ENCODE data around the gene RAP2B. TPM values are rescaled to one million over a fixed set of nuclear protein-coding genes. Genes with fewer than 3 reads are reported as not detected.

Gene RAP2B
- total RNA-seq, 1 donor from 2014 or later, result 24.5 TPM

DNA sequence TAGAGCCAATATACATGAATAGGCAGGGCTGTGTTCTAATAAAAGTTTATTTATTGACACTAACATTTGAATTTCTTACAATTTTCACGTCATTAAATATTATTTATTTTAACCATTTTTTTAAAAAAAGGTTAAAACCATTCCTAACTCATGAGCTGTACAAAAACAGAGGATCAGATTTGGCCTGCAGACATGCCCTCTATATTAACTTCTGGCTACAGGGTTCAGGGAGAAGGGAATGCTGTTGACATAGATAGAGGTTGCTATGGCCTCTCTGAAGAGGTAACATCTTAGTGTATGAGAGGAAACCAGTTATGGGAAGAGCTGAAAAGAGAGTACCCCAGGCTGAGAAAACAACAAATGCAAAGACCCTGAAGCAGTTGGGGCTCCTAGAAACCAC lies 19.1 kb upstream of the RAP2B start:
- no peaks in the 10 kb centered on the region for H3K36me3 Mint-ChIP-seq (ENCODE audit: unreplicated experiment)
- H3K4me3 Mint-ChIP-seq (ENCODE audit: unreplicated experiment), result no peak overlapping the region
- no peaks in the 10 kb centered on the region for H3K27me3 Mint-ChIP-seq (ENCODE audit: unreplicated experiment)
- no peaks in the 10 kb centered on the region for H3K9me3 Mint-ChIP-seq (ENCODE audit: unreplicated experiment)
- DNase-seq, result no peak
- H3K4me1 Mint-ChIP-seq (ENCODE audit: low read depth, unreplicated experiment), result no peaks in the 10 kb centered on the region
- TF ChIP-seq, protein P1, sequence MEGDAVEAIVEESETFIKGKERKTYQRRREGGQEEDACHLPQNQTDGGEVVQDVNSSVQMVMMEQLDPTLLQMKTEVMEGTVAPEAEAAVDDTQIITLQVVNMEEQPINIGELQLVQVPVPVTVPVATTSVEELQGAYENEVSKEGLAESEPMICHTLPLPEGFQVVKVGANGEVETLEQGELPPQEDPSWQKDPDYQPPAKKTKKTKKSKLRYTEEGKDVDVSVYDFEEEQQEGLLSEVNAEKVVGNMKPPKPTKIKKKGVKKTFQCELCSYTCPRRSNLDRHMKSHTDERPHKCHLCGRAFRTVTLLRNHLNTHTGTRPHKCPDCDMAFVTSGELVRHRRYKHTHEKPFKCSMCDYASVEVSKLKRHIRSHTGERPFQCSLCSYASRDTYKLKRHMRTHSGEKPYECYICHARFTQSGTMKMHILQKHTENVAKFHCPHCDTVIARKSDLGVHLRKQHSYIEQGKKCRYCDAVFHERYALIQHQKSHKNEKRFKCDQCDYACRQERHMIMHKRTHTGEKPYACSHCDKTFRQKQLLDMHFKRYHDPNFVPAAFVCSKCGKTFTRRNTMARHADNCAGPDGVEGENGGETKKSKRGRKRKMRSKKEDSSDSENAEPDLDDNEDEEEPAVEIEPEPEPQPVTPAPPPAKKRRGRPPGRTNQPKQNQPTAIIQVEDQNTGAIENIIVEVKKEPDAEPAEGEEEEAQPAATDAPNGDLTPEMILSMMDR (IDR thresholded peaks at IDR 0.05; ENCODE audit: partially characterized antibody, unreplicated experiment), result no peak
- H3K27ac Mint-ChIP-seq (ENCODE audit: unreplicated experiment), result no peak overlapping the region

DNA sequence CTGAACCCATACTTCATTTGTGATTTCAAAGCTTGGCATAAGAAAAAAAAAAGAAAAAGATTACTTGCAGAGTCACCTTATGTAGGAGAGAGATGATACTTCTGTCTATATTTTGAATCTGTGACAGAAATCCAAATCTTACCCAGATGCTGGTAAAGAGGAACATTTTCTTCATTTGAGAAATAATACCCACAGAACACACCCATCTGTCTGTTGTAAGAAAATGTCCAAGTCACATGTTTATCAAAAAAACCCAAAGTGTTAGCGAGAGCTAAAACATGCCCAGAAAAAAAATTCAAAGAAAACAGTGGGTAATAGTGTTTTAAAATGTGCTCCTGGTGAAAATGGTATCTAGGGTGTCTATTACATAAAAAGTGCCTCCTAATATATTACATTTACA lies 18.0 kb upstream of the RAP2B start:
- Mint-ChIP-seq H3K27me3 (ENCODE audit: unreplicated experiment) (no peaks in the 10 kb centered on the region), H3K4me3 (ENCODE audit: unreplicated experiment) (no peak overlapping the region), H3K9me3 (ENCODE audit: unreplicated experiment) (no peaks in the 10 kb centered on the region), H3K27ac (ENCODE audit: unreplicated experiment) (no peak overlapping the region), H3K4me1 (ENCODE audit: low read depth, unreplicated experiment) (no peaks in the 10 kb centered on the region), H3K36me3 (ENCODE audit: unreplicated experiment) (no peaks in the 10 kb centered on the region)
- TF ChIP-seq, protein P1 (IDR thresholded peaks at IDR 0.05; ENCODE audit: partially characterized antibody, unreplicated experiment), result no peak
- no peak for DNase-seq

DNA sequence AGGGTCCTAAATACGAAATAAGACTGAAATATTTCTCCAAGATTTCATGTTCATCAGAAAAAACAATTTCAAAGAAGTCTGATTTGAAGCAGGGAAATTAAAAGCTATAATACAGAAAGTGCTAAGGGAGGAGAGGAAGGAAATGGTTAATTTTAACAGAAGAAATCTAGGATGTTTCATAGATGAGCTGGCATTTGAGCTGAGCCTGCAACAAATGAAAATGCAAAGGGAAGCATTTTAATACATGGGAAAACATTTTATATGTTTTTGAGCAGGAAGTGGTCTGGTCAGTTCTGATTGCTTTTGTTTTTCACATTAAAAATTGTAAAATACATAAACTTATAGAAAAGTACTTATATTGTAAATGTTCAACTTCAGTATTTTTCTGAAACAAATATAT lies 17.2 kb upstream of the RAP2B start:
- no peaks in the 10 kb centered on the region for H3K4me1 Mint-ChIP-seq (ENCODE audit: low read depth, unreplicated experiment)
- H3K36me3 Mint-ChIP-seq (ENCODE audit: unreplicated experiment), result no peaks in the 10 kb centered on the region
- H3K27ac Mint-ChIP-seq (ENCODE audit: unreplicated experiment), result no peak overlapping the region
- no peak overlapping the region for H3K4me3 Mint-ChIP-seq (ENCODE audit: unreplicated experiment)
- TF ChIP-seq, protein P1 (IDR thresholded peaks at IDR 0.05; ENCODE audit: partially characterized antibody, unreplicated experiment), result no peak
- H3K9me3 Mint-ChIP-seq (ENCODE audit: unreplicated experiment), result no peaks in the 10 kb centered on the region
- DNase-seq, result no peak
- H3K27me3 Mint-ChIP-seq (ENCODE audit: unreplicated experiment), result no peaks in the 10 kb centered on the region

DNA sequence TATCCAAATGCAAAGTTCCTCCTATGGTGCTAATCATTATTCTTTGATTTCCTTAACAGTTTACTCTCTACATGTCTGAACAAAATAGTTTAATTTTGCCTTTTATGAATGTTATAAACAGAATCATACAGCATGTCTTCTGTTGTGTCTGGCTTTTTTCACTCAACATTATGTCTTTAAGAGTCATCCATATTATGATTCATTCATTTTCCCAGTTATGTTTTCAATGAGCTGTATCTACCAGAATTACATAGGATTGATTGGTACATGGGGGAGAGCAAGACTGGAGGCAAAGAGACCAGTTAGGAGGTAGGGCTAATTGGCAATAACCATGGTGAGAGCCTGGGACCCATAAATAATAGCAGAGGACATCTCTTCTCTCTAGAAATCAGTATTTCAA lies 16.6 kb upstream of the RAP2B start:
- Mint-ChIP-seq H3K4me1 (ENCODE audit: low read depth, unreplicated experiment) (no peaks in the 10 kb centered on the region), H3K9me3 (ENCODE audit: unreplicated experiment) (no peaks in the 10 kb centered on the region), H3K27me3 (ENCODE audit: unreplicated experiment) (no peaks in the 10 kb centered on the region)

DNA sequence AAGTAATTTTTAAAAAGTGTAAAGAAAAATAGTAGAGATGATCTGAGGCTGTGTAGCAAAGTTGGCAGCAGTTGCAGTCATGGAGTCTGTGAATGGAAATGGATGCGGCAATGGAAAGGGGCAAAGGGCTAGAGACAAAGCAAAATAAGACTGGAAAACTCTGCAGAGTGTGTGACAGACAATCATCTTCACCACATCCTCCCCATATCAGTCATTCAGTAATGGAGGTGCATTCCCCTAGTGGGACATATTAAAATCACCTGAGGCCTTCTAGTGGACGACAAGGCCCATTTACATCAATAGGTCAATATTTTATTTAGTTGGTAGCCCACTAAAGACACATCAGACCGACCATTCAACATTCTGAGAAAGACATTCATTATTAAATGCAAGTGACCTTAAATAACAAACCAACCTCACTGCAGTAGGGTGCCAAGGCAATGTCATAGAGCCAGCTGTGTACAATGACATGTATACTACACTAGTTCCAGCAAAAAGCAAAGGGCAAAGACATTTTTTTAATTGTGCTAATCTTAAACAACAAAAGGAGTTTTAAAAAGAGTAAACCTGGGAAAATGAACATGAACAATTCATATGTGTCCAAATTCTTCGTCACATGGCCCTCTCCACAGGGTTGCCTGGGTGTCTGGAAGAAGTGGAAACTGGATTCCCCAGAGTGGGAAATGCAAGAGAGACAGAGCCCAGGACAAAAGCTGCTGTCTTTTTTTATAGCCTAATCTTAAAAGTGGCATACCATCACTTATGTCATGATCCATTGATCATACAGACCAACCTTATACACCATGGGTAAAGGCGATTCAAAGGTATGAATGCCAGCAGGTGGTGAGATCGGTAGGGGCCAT lies 15.6 kb upstream of the RAP2B start:
- Mint-ChIP-seq H3K27ac (ENCODE audit: unreplicated experiment) (no peak overlapping the region), H3K27me3 (ENCODE audit: unreplicated experiment) (no peaks in the 10 kb centered on the region), H3K36me3 (ENCODE audit: unreplicated experiment) (no peaks in the 10 kb centered on the region), H3K4me3 (ENCODE audit: unreplicated experiment) (no peak overlapping the region), H3K9me3 (ENCODE audit: unreplicated experiment) (no peaks in the 10 kb centered on the region), H3K4me1 (ENCODE audit: low read depth, unreplicated experiment) (no peaks in the 10 kb centered on the region)
- TF ChIP-seq, protein P1 (IDR thresholded peaks at IDR 0.05; ENCODE audit: partially characterized antibody, unreplicated experiment), result no peak
- no peak for DNase-seq

More for the DNA sequence above, 16.6 kb upstream of the RAP2B start:
- Mint-ChIP-seq H3K27ac (ENCODE audit: unreplicated experiment) (no peak overlapping the region), H3K4me3 (ENCODE audit: unreplicated experiment) (no peak overlapping the region), H3K36me3 (ENCODE audit: unreplicated experiment) (no peaks in the 10 kb centered on the region)
- TF ChIP-seq, protein P1 (IDR thresholded peaks at IDR 0.05; ENCODE audit: partially characterized antibody, unreplicated experiment), result no peak
- DNase-seq, result no peak
